Neuron (in vitro differentiated cells): ENCODE results near the gene FARP1.

ENCODE experiments used
- H2AFZ ChIP-seq: one replicate; pipeline ENCODE4 v1.6.1; 2013; ENCODE audit warnings: low read depth, mild to moderate bottlenecking, inconsistent platforms, low read length, moderate library complexity
- H3K27me3 ChIP-seq: one replicate; pipeline ENCODE4 v1.6.1; 2013; ENCODE audit warnings: low read length; ENCODE audit not compliant: insufficient read depth
- H3K36me3 ChIP-seq: one replicate; pipeline ENCODE4 v1.6.1; 2013; ENCODE audit warnings: low read length; ENCODE audit not compliant: insufficient read depth
- H3K4me1 ChIP-seq: one replicate; pipeline ENCODE4 v1.6.1; 2013; ENCODE audit warnings: low read length; ENCODE audit not compliant: insufficient read depth
- H3K4me3 ChIP-seq: 2 replicates; pipeline ENCODE4 v1.5.1; 2013; ENCODE audit warnings: mild to moderate bottlenecking, low read length, moderate library complexity
- H3K9me3 ChIP-seq: one replicate; pipeline ENCODE4 v1.6.1; 2013; ENCODE audit warnings: low read length

The FARP1 gene

GRCh38 chr13:98301721-98302120 lies 158.8 kb downstream of the FARP1 start:
- Histone ChIP-seq H2AFZ (no peak overlapping the region), H3K4me1 (peaks cover 16% of the 10 kb centered on the region), H3K36me3 (no peaks in the 10 kb centered on the region), H3K4me3 (no peak overlapping the region), H3K9me3 (peaks cover 2% of the 10 kb centered on the region), H3K27me3 (no peaks in the 10 kb centered on the region)

- H3K9me3 ChIP-seq = peaks cover 4% of the 10 kb centered on the region
- H3K4me3 ChIP-seq = no peak overlapping the region
- H3K36me3 ChIP-seq = no peaks in the 10 kb centered on the region
- peaks cover 7% of the 10 kb centered on the region for H3K4me1 ChIP-seq
- H3K27me3 ChIP-seq = no peaks in the 10 kb centered on the region
- no peak overlapping the region for H2AFZ ChIP-seq
These were observed 161.0 kb downstream of the FARP1 start for GRCh38 chr13:98303858-98304257.

- H3K36me3 ChIP-seq = no peaks in the 10 kb centered on the region
These were observed 162.8 kb downstream of the FARP1 start for GRCh38 chr13:98305670-98306069.

GRCh38 chr13:98307463-98308085 lies 164.7 kb downstream of the FARP1 start:
- Histone ChIP-seq H3K4me1 (no peaks in the 10 kb centered on the region), H3K9me3 (peaks cover 2% of the 10 kb centered on the region), H3K27me3 (no peaks in the 10 kb centered on the region), H2AFZ (no peak overlapping the region), H3K36me3 (no peaks in the 10 kb centered on the region), H3K4me3 (no peak overlapping the region)

More at GRCh38 chr13:98305670-98306069, 162.8 kb downstream of the FARP1 start:
- Histone ChIP-seq H3K4me1 (no peaks in the 10 kb centered on the region), H2AFZ (no peak overlapping the region), H3K9me3 (peaks cover 4% of the 10 kb centered on the region), H3K27me3 (no peaks in the 10 kb centered on the region), H3K4me3 (no peak overlapping the region)

- no peak overlapping the region for H2AFZ ChIP-seq
- H3K4me3 ChIP-seq = no peak overlapping the region
- no peaks in the 10 kb centered on the region for H3K27me3 ChIP-seq
- H3K4me1 ChIP-seq = no peaks in the 10 kb centered on the region
- peaks cover 2% of the 10 kb centered on the region for H3K9me3 ChIP-seq
- H3K36me3 ChIP-seq = peaks cover 2% of the 10 kb centered on the region
These were observed 165.4 kb downstream of the FARP1 start for GRCh38 chr13:98308086-98308911.

- no peak overlapping the region for H3K4me3 ChIP-seq
- H2AFZ ChIP-seq = no peak overlapping the region
- H3K9me3 ChIP-seq = peaks cover 2% of the 10 kb centered on the region
- peaks cover 5% of the 10 kb centered on the region for H3K36me3 ChIP-seq
- no peaks in the 10 kb centered on the region for H3K27me3 ChIP-seq
- no peaks in the 10 kb centered on the region for H3K4me1 ChIP-seq
These were observed 166.9 kb downstream of the FARP1 start for GRCh38 chr13:98309569-98310335.

- Histone ChIP-seq H3K27me3 (no peaks in the 10 kb centered on the region), H3K4me1 (no peaks in the 10 kb centered on the region), H3K9me3 (peaks cover 5% of the 10 kb centered on the region), H3K4me3 (no peak overlapping the region), H2AFZ (no peak overlapping the region), H3K36me3 (peaks cover 9% of the 10 kb centered on the region)
These were observed 167.7 kb downstream of the FARP1 start for GRCh38 chr13:98310485-98311199.

GRCh38 chr13:98311200-98311548 lies 168.3 kb downstream of the FARP1 start:
- no peak overlapping the region for H2AFZ ChIP-seq
- no peaks in the 10 kb centered on the region for H3K27me3 ChIP-seq
- H3K9me3 ChIP-seq = peaks cover 5% of the 10 kb centered on the region
- H3K4me3 ChIP-seq = no peak overlapping the region
- peaks cover 12% of the 10 kb centered on the region for H3K36me3 ChIP-seq
- H3K4me1 ChIP-seq = no peaks in the 10 kb centered on the region

GRCh38 chr13:98312606-98313005 lies 169.7 kb downstream of the FARP1 start:
- no peaks in the 10 kb centered on the region for H3K27me3 ChIP-seq
- peaks cover 5% of the 10 kb centered on the region for H3K9me3 ChIP-seq
- H2AFZ ChIP-seq = no peak overlapping the region
- H3K4me3 ChIP-seq = no peak overlapping the region
- H3K4me1 ChIP-seq = no peaks in the 10 kb centered on the region
- peaks cover 12% of the 10 kb centered on the region for H3K36me3 ChIP-seq

GRCh38 chr13:98313023-98313921 lies 170.4 kb downstream of the FARP1 start:
- Histone ChIP-seq H2AFZ (no peak overlapping the region), H3K4me3 (no peak overlapping the region)

GRCh38 chr13:98313922-98314292 lies 171.0 kb downstream of the FARP1 start:
- Histone ChIP-seq H3K4me1 (no peaks in the 10 kb centered on the region), H3K36me3 (peaks cover 12% of the 10 kb centered on the region), H3K9me3 (peaks cover 3% of the 10 kb centered on the region), H3K27me3 (no peaks in the 10 kb centered on the region), H2AFZ (no peak overlapping the region), H3K4me3 (no peak overlapping the region)

More at GRCh38 chr13:98313023-98313921, 170.4 kb downstream of the FARP1 start:
- Histone ChIP-seq H3K36me3 (peaks cover 12% of the 10 kb centered on the region), H3K4me1 (no peaks in the 10 kb centered on the region), H3K27me3 (no peaks in the 10 kb centered on the region), H3K9me3 (peaks cover 3% of the 10 kb centered on the region)

GRCh38 chr13:98315466-98315865 lies 172.6 kb downstream of the FARP1 start:
- Histone ChIP-seq H3K27me3 (no peaks in the 10 kb centered on the region), H3K4me3 (no peak overlapping the region), H3K9me3 (peaks cover 3% of the 10 kb centered on the region), H3K36me3 (peaks cover 12% of the 10 kb centered on the region), H2AFZ (no peak overlapping the region), H3K4me1 (no peaks in the 10 kb centered on the region)
